ENCODE results near the gene TRANK1. TPM values are rescaled to one million over a fixed set of nuclear protein-coding genes. Genes with fewer than 3 reads are reported as not detected.

The TRANK1 gene
- total RNA-seq, 2 donors from 2014 or later = 9.0 to 20.1 TPM

DNA sequence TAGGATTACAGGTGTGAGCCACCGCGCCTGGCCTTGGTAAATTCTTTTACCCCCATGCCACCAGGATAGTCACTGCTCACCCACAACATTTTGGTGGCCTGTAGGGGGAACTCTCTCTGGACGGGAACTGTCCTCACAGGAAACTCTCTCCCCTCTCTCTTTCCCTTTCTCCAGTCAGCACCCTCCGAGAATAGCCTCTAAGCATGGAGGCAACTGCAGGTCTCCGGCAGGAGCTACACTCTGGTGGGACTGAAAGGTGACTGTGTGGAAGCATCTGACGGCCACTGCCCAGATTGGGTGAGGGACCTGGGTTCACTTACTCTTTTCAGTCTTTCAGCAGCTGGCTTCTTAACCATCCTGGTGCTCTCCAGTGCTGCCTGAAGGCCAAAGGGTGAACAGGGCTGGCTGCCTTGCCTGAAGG is 21.3 kb downstream of the TRANK1 start:
- peaks cover 16% of the 10 kb centered on the region for H3K9me3 ChIP-seq (ENCODE audit: control insufficient read depth, low read length)
- no peaks in the 10 kb centered on the region for H3K27me3 ChIP-seq (ENCODE audit: control insufficient read depth, insufficient read depth, low read length, poor library complexity, severe bottlenecking)
- Mint-ChIP-seq H3K27ac (no peak overlapping the region), H3K4me3 (no peak overlapping the region), H3K9me3 (peaks cover 14% of the 10 kb centered on the region), H3K27me3 (ENCODE audit: insufficient read depth) (no peaks in the 10 kb centered on the region), H3K4me1 (peaks cover 15% of the 10 kb centered on the region), H3K36me3 (ENCODE audit: low read depth) (no peaks in the 10 kb centered on the region)
- no peak overlapping the region for H3K9ac ChIP-seq (ENCODE audit: extremely low read depth, low read length, poor library complexity, severe bottlenecking)
- DNase-seq = peak; percentile 72
- no peaks in the 10 kb centered on the region for H3K36me3 ChIP-seq (ENCODE audit: control insufficient read depth, insufficient read depth, low read length)
- no peak overlapping the region for H3K4me3 ChIP-seq (ENCODE audit: low read length)
- no peak overlapping the region for H3K27ac ChIP-seq (ENCODE audit: low read depth, low read length)
- no peaks in the 10 kb centered on the region for H3K4me1 ChIP-seq (ENCODE audit: control insufficient read depth, insufficient read depth, low read length)
- WGBS, 2 experiments (ENCODE audit: insufficient coverage in 1 of 2, insufficient read length in 1 of 2) = 80 to 82% methylated on average over 5 to 6 of the region's 6 CpGs
- TF ChIP-seq, protein P1, sequence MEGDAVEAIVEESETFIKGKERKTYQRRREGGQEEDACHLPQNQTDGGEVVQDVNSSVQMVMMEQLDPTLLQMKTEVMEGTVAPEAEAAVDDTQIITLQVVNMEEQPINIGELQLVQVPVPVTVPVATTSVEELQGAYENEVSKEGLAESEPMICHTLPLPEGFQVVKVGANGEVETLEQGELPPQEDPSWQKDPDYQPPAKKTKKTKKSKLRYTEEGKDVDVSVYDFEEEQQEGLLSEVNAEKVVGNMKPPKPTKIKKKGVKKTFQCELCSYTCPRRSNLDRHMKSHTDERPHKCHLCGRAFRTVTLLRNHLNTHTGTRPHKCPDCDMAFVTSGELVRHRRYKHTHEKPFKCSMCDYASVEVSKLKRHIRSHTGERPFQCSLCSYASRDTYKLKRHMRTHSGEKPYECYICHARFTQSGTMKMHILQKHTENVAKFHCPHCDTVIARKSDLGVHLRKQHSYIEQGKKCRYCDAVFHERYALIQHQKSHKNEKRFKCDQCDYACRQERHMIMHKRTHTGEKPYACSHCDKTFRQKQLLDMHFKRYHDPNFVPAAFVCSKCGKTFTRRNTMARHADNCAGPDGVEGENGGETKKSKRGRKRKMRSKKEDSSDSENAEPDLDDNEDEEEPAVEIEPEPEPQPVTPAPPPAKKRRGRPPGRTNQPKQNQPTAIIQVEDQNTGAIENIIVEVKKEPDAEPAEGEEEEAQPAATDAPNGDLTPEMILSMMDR (conservative IDR thresholded peaks at IDR 0.05) = peak; percentile 64

DNA sequence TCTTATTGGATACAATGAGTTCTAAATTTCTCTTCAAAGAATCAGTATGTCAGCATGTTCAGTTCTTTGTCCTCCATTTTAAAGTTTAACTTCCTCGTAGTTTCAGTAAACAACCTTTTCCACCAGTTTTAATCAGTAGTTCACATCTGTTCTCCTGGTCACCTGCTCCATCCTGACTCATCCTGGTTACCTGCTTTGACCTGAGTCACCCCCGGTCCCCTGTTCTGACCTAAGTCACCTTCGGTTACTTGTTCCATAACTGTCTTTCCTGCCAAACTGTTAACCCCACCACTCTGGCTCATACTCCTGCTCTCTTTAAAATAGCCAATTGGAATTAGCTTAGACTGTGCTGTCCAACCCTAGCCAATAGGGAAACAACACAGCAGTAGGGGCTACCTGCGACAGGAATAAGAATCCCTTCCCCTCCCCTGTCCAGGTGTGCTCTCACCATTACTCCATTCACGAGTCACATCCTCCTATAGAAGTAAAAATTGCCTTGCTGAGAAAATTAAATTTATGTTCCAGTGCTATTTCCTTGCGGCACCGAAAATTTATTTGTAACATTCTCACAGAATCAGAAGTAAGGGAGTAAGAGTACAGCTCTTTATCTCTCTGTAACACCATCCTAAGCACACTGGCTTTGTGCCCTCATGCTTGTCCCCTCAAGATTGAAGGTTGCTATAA is 23.8 kb downstream of the TRANK1 start:
- H3K4me3 Mint-ChIP-seq = no peak overlapping the region
- Histone ChIP-seq H3K36me3 (ENCODE audit: control insufficient read depth, insufficient read depth, low read length) (no peaks in the 10 kb centered on the region), H3K4me3 (ENCODE audit: low read length) (no peak overlapping the region), H3K9ac (ENCODE audit: extremely low read depth, low read length, poor library complexity, severe bottlenecking) (no peak overlapping the region), H3K27me3 (ENCODE audit: control insufficient read depth, insufficient read depth, low read length, poor library complexity, severe bottlenecking) (no peaks in the 10 kb centered on the region), H3K4me1 (ENCODE audit: control insufficient read depth, insufficient read depth, low read length) (no peaks in the 10 kb centered on the region), H3K9me3 (ENCODE audit: control insufficient read depth, low read length) (peaks cover 16% of the 10 kb centered on the region), H3K27ac (ENCODE audit: low read depth, low read length) (no peak overlapping the region)
- peaks cover 14% of the 10 kb centered on the region for H3K9me3 Mint-ChIP-seq
- WGBS, 2 experiments (ENCODE audit: insufficient coverage in 1 of 2, insufficient read length in 1 of 2) = 50 to 65% methylated on average over 2 to 7 of the region's 7 CpGs
- TF ChIP-seq, protein P1 (conservative IDR thresholded peaks at IDR 0.05) = no peak
- no peak for DNase-seq
- no peaks in the 10 kb centered on the region for H3K36me3 Mint-ChIP-seq (ENCODE audit: low read depth)
- no peaks in the 10 kb centered on the region for H3K27me3 Mint-ChIP-seq (ENCODE audit: insufficient read depth)
- no peak overlapping the region for H3K27ac Mint-ChIP-seq
- H3K4me1 Mint-ChIP-seq = peaks cover 15% of the 10 kb centered on the region

DNA sequence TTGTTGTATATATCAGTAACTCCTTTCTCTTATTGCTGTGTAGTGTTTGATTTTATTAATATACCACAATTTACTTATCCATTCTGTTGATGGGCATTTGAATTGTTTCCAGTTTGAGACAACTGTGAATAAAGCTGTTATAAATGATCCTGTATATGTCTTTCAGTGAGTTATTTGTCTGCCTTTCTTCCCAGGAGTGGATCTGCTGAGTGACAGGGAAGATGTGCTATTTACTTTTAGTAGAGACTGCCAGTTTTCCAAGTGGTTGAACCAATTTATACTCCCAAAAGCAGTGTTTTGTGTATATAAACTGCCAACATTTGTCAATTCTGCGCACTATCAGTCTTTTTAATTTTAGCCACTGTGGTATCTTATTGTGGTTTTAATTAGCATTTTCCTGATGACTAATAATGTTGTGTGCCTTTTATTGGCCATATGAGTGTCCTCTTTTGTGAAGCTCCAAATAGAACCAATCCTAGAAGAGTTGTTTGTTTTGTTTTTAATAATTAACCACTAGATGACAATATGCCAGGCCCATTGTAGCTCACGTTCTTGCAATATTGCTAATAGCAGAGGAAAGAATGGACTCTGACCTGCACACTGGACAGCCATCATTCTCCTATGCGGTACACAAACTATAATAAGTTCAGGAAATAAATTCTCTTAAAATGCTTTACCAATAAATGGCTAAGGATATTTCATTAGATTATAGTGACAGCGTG is 25.3 kb downstream of the TRANK1 start:
- H3K4me1 ChIP-seq (ENCODE audit: control insufficient read depth, insufficient read depth, low read length) = no peaks in the 10 kb centered on the region
- H3K27ac Mint-ChIP-seq = no peak overlapping the region
- TF ChIP-seq, protein P1 (conservative IDR thresholded peaks at IDR 0.05) = no peak
- H3K9me3 Mint-ChIP-seq = peaks cover 14% of the 10 kb centered on the region
- peaks cover 16% of the 10 kb centered on the region for H3K9me3 ChIP-seq (ENCODE audit: control insufficient read depth, low read length)
- no peak overlapping the region for H3K4me3 ChIP-seq (ENCODE audit: low read length)
- H3K4me1 Mint-ChIP-seq = peaks cover 8% of the 10 kb centered on the region
- H3K36me3 ChIP-seq (ENCODE audit: control insufficient read depth, insufficient read depth, low read length) = no peaks in the 10 kb centered on the region
- no peaks in the 10 kb centered on the region for H3K27me3 ChIP-seq (ENCODE audit: control insufficient read depth, insufficient read depth, low read length, poor library complexity, severe bottlenecking)
- H3K9ac ChIP-seq (ENCODE audit: extremely low read depth, low read length, poor library complexity, severe bottlenecking) = no peak overlapping the region
- H3K4me3 Mint-ChIP-seq = no peak overlapping the region
- no peak for DNase-seq
- H3K27ac ChIP-seq (ENCODE audit: low read depth, low read length) = no peak overlapping the region
- H3K36me3 Mint-ChIP-seq (ENCODE audit: low read depth) = no peaks in the 10 kb centered on the region
- 97 to 100% methylated on average over 1 to 4 of the region's 4 CpGs for WGBS, 2 experiments (ENCODE audit: insufficient coverage in 1 of 2, insufficient read length in 1 of 2)
- H3K27me3 Mint-ChIP-seq (ENCODE audit: insufficient read depth) = no peaks in the 10 kb centered on the region
